K562 (cell line): ENCODE measurements around the gene PRSS23.

ENCODE experiments used
- CBX2 ChIP-seq: fragments of 200-600 bp; sonication (generic); IDR thresholded peaks from one replicate; pipeline ENCODE4 v1.6.1; 2012; ENCODE audit warnings: mild to moderate bottlenecking, low read length, inconsistent platforms; ENCODE audit not compliant: insufficient read depth, poor library complexity, severe bottlenecking
- CEBPG ChIP-seq, 3 experiments: fragments of 200-800 bp in 1 of 3; sonication (Bioruptor generic) in 1 of 3; sonication (generic) in 1 of 3; formaldehyde crosslinking in 1 of 3; IDR thresholded peaks in 2 of 3; conservative IDR thresholded peaks in 1 of 3; 2 replicates each; pipeline versions ENCODE4 v1.6.1 to v1.8.0; 2016 to 2022; ENCODE audit warnings: missing compliant biosample characterization in 2 of 3, missing genetic modification characterization in 2 of 3, mild to moderate bottlenecking in 1 of 3, missing genetic modification reagents in 1 of 3
- CTCF ChIP-seq, 3 experiments: IDR thresholded peaks in 2 of 3; conservative IDR thresholded peaks in 1 of 3; 2 replicates each; pipeline ENCODE4 v1.5.1; 2011 to 2012; ENCODE audit warnings: low read length in 3 of 3, mild to moderate bottlenecking in 3 of 3, control low read depth in 2 of 3, improper control_type of control experiment in 1 of 3, inconsistent platforms in 1 of 3, low read depth in 1 of 3, mixed read lengths in 1 of 3, moderate library complexity in 1 of 3; ENCODE audit not compliant: insufficient read depth in 2 of 3
- EP300 ChIP-seq: IDR thresholded peaks from 2 replicates; pipeline ENCODE4 v1.6.1; 2012; ENCODE audit warnings: low read length, improper control_type of control experiment
- SP1 ChIP-seq: sonication (generic); formaldehyde crosslinking; IDR thresholded peaks from 2 replicates; pipeline ENCODE4 v1.8.1; 2022; ENCODE audit warnings: mild to moderate bottlenecking, missing genetic modification reagents
- TEAD4 ChIP-seq, 2 experiments: sonication (generic) in 1 of 2; formaldehyde crosslinking in 1 of 2; IDR thresholded peaks; 2 replicates each; pipeline versions ENCODE4 v1.6.1 to v1.8.0; 2012 to 2022; ENCODE audit warnings: borderline replicate concordance in 1 of 2, inconsistent platforms in 1 of 2, low read length in 1 of 2, mild to moderate bottlenecking in 1 of 2, missing genetic modification reagents in 1 of 2
- ZNF274 ChIP-seq: IDR thresholded peaks from 2 replicates; pipeline ENCODE4 v1.6.1; 2011; ENCODE audit warnings: low read depth, mild to moderate bottlenecking, low read length, moderate library complexity, borderline replicate concordance

- TF ChIP-seq SP1 (CRISPR knock-in tag) (no peak), CBX2 (no peak), ZNF274 (no peak), CEBPG (CRISPR knock-in tag; IDR thresholded peaks at IDR 0.05) (no peak), CEBPG (tag; conservative IDR thresholded peaks at IDR 0.05 in 1 of 2, IDR thresholded peaks at IDR 0.05 in 1 of 2) (no peak), TEAD4 (IDR thresholded peaks at IDR 0.05; ENCODE audit: low read length) (no peak), TEAD4 (CRISPR knock-in tag; IDR thresholded peaks at IDR 0.05; ENCODE audit: borderline replicate concordance) (no peak), CTCF (IDR thresholded peaks at IDR 0.05 in 2 of 3, conservative IDR thresholded peaks at IDR 0.05 in 1 of 3; ENCODE audit: insufficient read depth in 2 of 3, low read depth in 1 of 3, low read length in 3 of 3) (no peak), EP300 (no peak)
Measured at GRCh38 chr11:86765878-86766277, 34.5 kb upstream of the PRSS23 start.
